ENCODE results near the gene FAM168A.

GRCh38 chr11:73411031-73411430 lies 186.9 kb downstream of the FAM168A start:
- no peak for TF ChIP-seq POLR2A (IDR thresholded peaks at IDR 0.05)
- TF ChIP-seq, protein P1, sequence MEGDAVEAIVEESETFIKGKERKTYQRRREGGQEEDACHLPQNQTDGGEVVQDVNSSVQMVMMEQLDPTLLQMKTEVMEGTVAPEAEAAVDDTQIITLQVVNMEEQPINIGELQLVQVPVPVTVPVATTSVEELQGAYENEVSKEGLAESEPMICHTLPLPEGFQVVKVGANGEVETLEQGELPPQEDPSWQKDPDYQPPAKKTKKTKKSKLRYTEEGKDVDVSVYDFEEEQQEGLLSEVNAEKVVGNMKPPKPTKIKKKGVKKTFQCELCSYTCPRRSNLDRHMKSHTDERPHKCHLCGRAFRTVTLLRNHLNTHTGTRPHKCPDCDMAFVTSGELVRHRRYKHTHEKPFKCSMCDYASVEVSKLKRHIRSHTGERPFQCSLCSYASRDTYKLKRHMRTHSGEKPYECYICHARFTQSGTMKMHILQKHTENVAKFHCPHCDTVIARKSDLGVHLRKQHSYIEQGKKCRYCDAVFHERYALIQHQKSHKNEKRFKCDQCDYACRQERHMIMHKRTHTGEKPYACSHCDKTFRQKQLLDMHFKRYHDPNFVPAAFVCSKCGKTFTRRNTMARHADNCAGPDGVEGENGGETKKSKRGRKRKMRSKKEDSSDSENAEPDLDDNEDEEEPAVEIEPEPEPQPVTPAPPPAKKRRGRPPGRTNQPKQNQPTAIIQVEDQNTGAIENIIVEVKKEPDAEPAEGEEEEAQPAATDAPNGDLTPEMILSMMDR (IDR thresholded peaks at IDR 0.05): no peak
